ENCODE measurements around the gene EHBP1L1.

The EHBP1L1 gene

GRCh38 chr11:65610404-65610803, 34.6 kb downstream of the EHBP1L1 start:
- Histone ChIP-seq H3K9ac (ENCODE audit: low read depth, low read length) (no peak overlapping the region), H3K4me3 (ENCODE audit: low read depth, low read length) (no peak overlapping the region)

GRCh38 chr11:65611028-65611757, 35.3 kb downstream of the EHBP1L1 start:
- Histone ChIP-seq H3K4me1 (ENCODE audit: control insufficient read depth, insufficient read depth, low read length) (no peaks in the 10 kb centered on the region), H3K9ac (ENCODE audit: low read depth, low read length) (peak overlapping the region; percentile 0), H3K27me3 (ENCODE audit: control insufficient read depth, insufficient read depth, low read length) (peaks cover 2% of the 10 kb centered on the region), H3K36me3 (ENCODE audit: control insufficient read depth, insufficient read depth, low read length) (peaks cover 4% of the 10 kb centered on the region), H3K4me3 (ENCODE audit: low read depth, low read length) (no peak overlapping the region), H3K9me3 (ENCODE audit: control insufficient read depth, insufficient read depth, low read length) (no peaks in the 10 kb centered on the region)

More at GRCh38 chr11:65610404-65610803, 34.6 kb downstream of the EHBP1L1 start:
- Histone ChIP-seq H3K9me3 (ENCODE audit: control insufficient read depth, insufficient read depth, low read length) (no peaks in the 10 kb centered on the region), H3K36me3 (ENCODE audit: control insufficient read depth, insufficient read depth, low read length) (peaks cover 11% of the 10 kb centered on the region), H3K27me3 (ENCODE audit: control insufficient read depth, insufficient read depth, low read length) (peaks cover 2% of the 10 kb centered on the region), H3K4me1 (ENCODE audit: control insufficient read depth, insufficient read depth, low read length) (no peaks in the 10 kb centered on the region)

GRCh38 chr11:65611758-65612603, 36.1 kb downstream of the EHBP1L1 start:
- Histone ChIP-seq H3K9me3 (ENCODE audit: control insufficient read depth, insufficient read depth, low read length) (no peaks in the 10 kb centered on the region), H3K4me3 (ENCODE audit: low read depth, low read length) (no peak overlapping the region), H3K36me3 (ENCODE audit: control insufficient read depth, insufficient read depth, low read length) (peaks cover 4% of the 10 kb centered on the region), H3K4me1 (ENCODE audit: control insufficient read depth, insufficient read depth, low read length) (no peaks in the 10 kb centered on the region), H3K9ac (ENCODE audit: low read depth, low read length) (peak overlapping the region; percentile 0), H3K27me3 (ENCODE audit: control insufficient read depth, insufficient read depth, low read length) (peaks cover 2% of the 10 kb centered on the region)

GRCh38 chr11:65612691-65613090, 36.8 kb downstream of the EHBP1L1 start:
- Histone ChIP-seq H3K4me1 (ENCODE audit: control insufficient read depth, insufficient read depth, low read length) (no peaks in the 10 kb centered on the region), H3K36me3 (ENCODE audit: control insufficient read depth, insufficient read depth, low read length) (peaks cover 8% of the 10 kb centered on the region), H3K4me3 (ENCODE audit: low read depth, low read length) (no peak overlapping the region), H3K27me3 (ENCODE audit: control insufficient read depth, insufficient read depth, low read length) (peaks cover 2% of the 10 kb centered on the region), H3K9me3 (ENCODE audit: control insufficient read depth, insufficient read depth, low read length) (no peaks in the 10 kb centered on the region), H3K9ac (ENCODE audit: low read depth, low read length) (no peak overlapping the region)

GRCh38 chr11:65613091-65613928, 37.5 kb downstream of the EHBP1L1 start:
- peak overlapping the region; percentile 47 for H3K9ac ChIP-seq (ENCODE audit: low read depth, low read length)
- peak overlapping the region; percentile 87 for H3K4me3 ChIP-seq (ENCODE audit: low read depth, low read length)
- H3K9me3 ChIP-seq (ENCODE audit: control insufficient read depth, insufficient read depth, low read length), result no peaks in the 10 kb centered on the region
- no peaks in the 10 kb centered on the region for H3K4me1 ChIP-seq (ENCODE audit: control insufficient read depth, insufficient read depth, low read length)
- H3K27me3 ChIP-seq (ENCODE audit: control insufficient read depth, insufficient read depth, low read length), result no peaks in the 10 kb centered on the region
- H3K36me3 ChIP-seq (ENCODE audit: control insufficient read depth, insufficient read depth, low read length), result peaks cover 14% of the 10 kb centered on the region

- Histone ChIP-seq H3K4me3 (ENCODE audit: low read depth, low read length) (peak within 1 kb of the TSS; percentile 87), H3K27me3 (ENCODE audit: control insufficient read depth, insufficient read depth, low read length) (no peaks in the 10 kb centered on the region), H3K4me1 (ENCODE audit: control insufficient read depth, insufficient read depth, low read length) (no peaks in the 10 kb centered on the region), H3K9me3 (ENCODE audit: control insufficient read depth, insufficient read depth, low read length) (no peaks in the 10 kb centered on the region), H3K9ac (ENCODE audit: low read depth, low read length) (peak within 1 kb of the TSS; percentile 76), H3K36me3 (ENCODE audit: control insufficient read depth, insufficient read depth, low read length) (peaks cover 30% of the 10 kb centered on the region)
Measured at GRCh38 chr11:65615229-65615949, 39.5 kb downstream of the EHBP1L1 start, which contains the start of gene PCNX3. TSS of gene PCNX3 (plus strand) at chr11:65615776. CDS start at chr11:65616312, 536 bp downstream.

GRCh38 chr11:65615950-65616574, 40.2 kb downstream of the EHBP1L1 start:
- Histone ChIP-seq H3K36me3 (ENCODE audit: control insufficient read depth, insufficient read depth, low read length) (peaks cover 37% of the 10 kb centered on the region), H3K9ac (ENCODE audit: low read depth, low read length) (peak overlapping the region; percentile 76), H3K27me3 (ENCODE audit: control insufficient read depth, insufficient read depth, low read length) (no peaks in the 10 kb centered on the region), H3K4me3 (ENCODE audit: low read depth, low read length) (peak overlapping the region; percentile 84), H3K4me1 (ENCODE audit: control insufficient read depth, insufficient read depth, low read length) (no peaks in the 10 kb centered on the region), H3K9me3 (ENCODE audit: control insufficient read depth, insufficient read depth, low read length) (no peaks in the 10 kb centered on the region)

GRCh38 chr11:65616575-65617001, 40.7 kb downstream of the EHBP1L1 start:
- H3K36me3 ChIP-seq (ENCODE audit: control insufficient read depth, insufficient read depth, low read length), result peaks cover 37% of the 10 kb centered on the region
- H3K9me3 ChIP-seq (ENCODE audit: control insufficient read depth, insufficient read depth, low read length), result no peaks in the 10 kb centered on the region
- H3K4me3 ChIP-seq (ENCODE audit: low read depth, low read length), result peak overlapping the region; percentile 84
- H3K4me1 ChIP-seq (ENCODE audit: control insufficient read depth, insufficient read depth, low read length), result no peaks in the 10 kb centered on the region
- peak overlapping the region; percentile 54 for H3K9ac ChIP-seq (ENCODE audit: low read depth, low read length)
- no peaks in the 10 kb centered on the region for H3K27me3 ChIP-seq (ENCODE audit: control insufficient read depth, insufficient read depth, low read length)

GRCh38 chr11:65617136-65617850, 41.4 kb downstream of the EHBP1L1 start:
- no peaks in the 10 kb centered on the region for H3K27me3 ChIP-seq (ENCODE audit: control insufficient read depth, insufficient read depth, low read length)
- H3K4me3 ChIP-seq (ENCODE audit: low read depth, low read length), result peak overlapping the region; percentile 84
- H3K36me3 ChIP-seq (ENCODE audit: control insufficient read depth, insufficient read depth, low read length), result peaks cover 41% of the 10 kb centered on the region
- peak overlapping the region; percentile 54 for H3K9ac ChIP-seq (ENCODE audit: low read depth, low read length)
- H3K9me3 ChIP-seq (ENCODE audit: control insufficient read depth, insufficient read depth, low read length), result no peaks in the 10 kb centered on the region
- H3K4me1 ChIP-seq (ENCODE audit: control insufficient read depth, insufficient read depth, low read length), result no peaks in the 10 kb centered on the region

- peaks cover 40% of the 10 kb centered on the region for H3K36me3 ChIP-seq (ENCODE audit: control insufficient read depth, insufficient read depth, low read length)
- no peaks in the 10 kb centered on the region for H3K9me3 ChIP-seq (ENCODE audit: control insufficient read depth, insufficient read depth, low read length)
- no peak overlapping the region for H3K4me3 ChIP-seq (ENCODE audit: low read depth, low read length)
- H3K9ac ChIP-seq (ENCODE audit: low read depth, low read length), result no peak overlapping the region
- H3K27me3 ChIP-seq (ENCODE audit: control insufficient read depth, insufficient read depth, low read length), result no peaks in the 10 kb centered on the region
- H3K4me1 ChIP-seq (ENCODE audit: control insufficient read depth, insufficient read depth, low read length), result no peaks in the 10 kb centered on the region
Measured at GRCh38 chr11:65617990-65618751, 42.3 kb downstream of the EHBP1L1 start.

Data from iPS-15b (cell line).